ENCODE measurements around the gene MOSMO. TPM values are rescaled to one million over a fixed set of nuclear protein-coding genes. Genes with fewer than 3 reads are reported as not detected.

MOSMO gene
- total and polyA plus RNA-seq, 2 donors (not counting 3 experiments of a cell fraction or from before 2014, with no cell fraction given) = 15.9 to 22.0 TPM

GRCh38 chr16:22116095-22116700, 108.3 kb downstream of the MOSMO start:
- Histone ChIP-seq H3K79me2 (ENCODE audit: control insufficient read depth, insufficient read depth, low read length) (no peaks in the 10 kb centered on the region), H3K36me3 (ENCODE audit: control insufficient read depth in 2 of 2, extremely low read depth in 1 of 2, insufficient read depth in 2 of 2, low read length in 2 of 2) (no peaks in the 10 kb centered on the region), H3K9me3 (replicated peaks; ENCODE audit: control insufficient read depth, insufficient read depth, low read length) (no peaks in the 10 kb centered on the region), H3K27me3 (ENCODE audit: control insufficient read depth in 2 of 2, insufficient read depth in 2 of 2, low read length in 2 of 2) (no peaks in the 10 kb centered on the region), H3K27ac (ENCODE audit: insufficient read depth, low read depth, low read length) (no peak overlapping the region), H3K4me1 (ENCODE audit: control insufficient read depth, extremely low read depth, insufficient read depth, low read length) (no peaks in the 10 kb centered on the region), H2AFZ (ENCODE audit: low read depth, low read length) (no peak overlapping the region), H3K9me1 (replicated peaks; ENCODE audit: control insufficient read depth, extremely low read depth, insufficient read depth, low read length) (no peaks in the 10 kb centered on the region), H3K4me3 (replicated peaks in 1 of 3; ENCODE audit: insufficient read depth in 1 of 3, low read depth in 1 of 3, low read length in 3 of 3) (no peak overlapping the region), H3K4me2 (ENCODE audit: insufficient read depth, low read length) (no peak overlapping the region), H4K20me1 (replicated peaks; ENCODE audit: control insufficient read depth, extremely low read depth, insufficient read depth, low read length) (no peaks in the 10 kb centered on the region), H3K9ac (replicated peaks; ENCODE audit: extremely low read depth, insufficient read depth, low read length) (no peak overlapping the region)
- intact Hi-C loops (cut with micrococcal nuclease) (no loop called here), dilution Hi-C loops (cut with MboI; ENCODE audit: extremely low pct_ligation_motif_present, low sequenced_read_pairs) (no loop called here)
- no peak for DNase-seq (ENCODE audit: low read depth, low spot score)
- POLR2A ChIA-PET = no interaction called here
- FAIRE-seq = no peak
- BruUV-seq (replicated peaks) = no TSS peak
- no peak for TF ChIP-seq GATA2 (IDR thresholded peaks at IDR 0.05; ENCODE audit: insufficient read depth, insufficient read length, low read depth, low read length)
- CTCF ChIA-PET = no interaction called here

- BruUV-seq (replicated peaks) = no TSS peak
- Histone ChIP-seq H2AFZ (ENCODE audit: low read depth, low read length) (no peak overlapping the region), H3K27ac (ENCODE audit: insufficient read depth, low read depth, low read length) (no peak overlapping the region), H3K36me3 (ENCODE audit: control insufficient read depth in 2 of 2, extremely low read depth in 1 of 2, insufficient read depth in 2 of 2, low read length in 2 of 2) (no peaks in the 10 kb centered on the region), H3K27me3 (ENCODE audit: control insufficient read depth in 2 of 2, insufficient read depth in 2 of 2, low read length in 2 of 2) (no peaks in the 10 kb centered on the region), H4K20me1 (replicated peaks; ENCODE audit: control insufficient read depth, extremely low read depth, insufficient read depth, low read length) (no peaks in the 10 kb centered on the region), H3K4me1 (ENCODE audit: control insufficient read depth, extremely low read depth, insufficient read depth, low read length) (no peaks in the 10 kb centered on the region), H3K9ac (replicated peaks; ENCODE audit: extremely low read depth, insufficient read depth, low read length) (no peak overlapping the region), H3K4me3 (replicated peaks in 1 of 3; ENCODE audit: insufficient read depth in 1 of 3, low read depth in 1 of 3, low read length in 3 of 3) (no peak overlapping the region), H3K9me1 (replicated peaks; ENCODE audit: control insufficient read depth, extremely low read depth, insufficient read depth, low read length) (no peaks in the 10 kb centered on the region), H3K9me3 (replicated peaks; ENCODE audit: control insufficient read depth, insufficient read depth, low read length) (no peaks in the 10 kb centered on the region), H3K79me2 (ENCODE audit: control insufficient read depth, insufficient read depth, low read length) (no peaks in the 10 kb centered on the region), H3K4me2 (ENCODE audit: insufficient read depth, low read length) (no peak overlapping the region)
- no peak for DNase-seq (ENCODE audit: low read depth, low spot score)
- TF ChIP-seq FOS (IDR thresholded peaks at IDR 0.05; ENCODE audit: borderline replicate concordance, insufficient read depth, low read length) (no peak), GATA2 (IDR thresholded peaks at IDR 0.05; ENCODE audit: insufficient read depth, insufficient read length, low read depth, low read length) (no peak), POLR2AphosphoS5 (IDR thresholded peaks at IDR 0.05; ENCODE audit: insufficient read depth, low read depth, low read length) (no peak), MAX (IDR thresholded peaks at IDR 0.05; ENCODE audit: insufficient read depth, insufficient read length) (no peak), MYC (IDR thresholded peaks at IDR 0.05; ENCODE audit: low read depth, low read length) (no peak), EZH2 (IDR thresholded peaks at IDR 0.05; ENCODE audit: borderline replicate concordance, low read depth, low read length, severe bottlenecking) (no peak), POLR2A (IDR thresholded peaks at IDR 0.05; ENCODE audit: low read depth, low read length) (no peak), CTCF (IDR thresholded peaks at IDR 0.05; ENCODE audit: extremely low read depth in 1 of 2, insufficient read depth in 1 of 2, low read depth in 1 of 2, low read length in 2 of 2) (no peak), JUN (IDR thresholded peaks at IDR 0.05; ENCODE audit: borderline replicate concordance, insufficient read depth, insufficient read length, low read depth) (no peak)
- CTCF ChIA-PET = no interaction called here
- intact Hi-C loops (cut with micrococcal nuclease) (no loop called here), dilution Hi-C loops (cut with MboI; ENCODE audit: extremely low pct_ligation_motif_present, low sequenced_read_pairs) (no loop called here)
- POLR2A ChIA-PET = no interaction called here
- no peak for FAIRE-seq
These were observed 109.7 kb downstream of the MOSMO start for GRCh38 chr16:22117609-22118008.

Measured in endothelial cell of umbilical vein (primary cell).